ENCODE measurements around the gene LRRC28.

GRCh38 chr15:99336794-99337193 is 85.5 kb downstream of the LRRC28 start:
- TF ChIP-seq ZNF324 (tag by site-specific recombination; IDR thresholded peaks at IDR 0.05) (no peak), ZNF768 (tag by site-specific recombination; IDR thresholded peaks at IDR 0.05) (no peak), CTCF (tag by site-specific recombination; IDR thresholded peaks at IDR 0.05) (no peak), ZNF416 (tag by site-specific recombination; IDR thresholded peaks at IDR 0.05) (no peak), ZNF514 (tag by site-specific recombination; IDR thresholded peaks at IDR 0.05) (no peak), TRIM28 (IDR thresholded peaks at IDR 0.05; ENCODE audit: borderline replicate concordance, low read length) (no peak), GLI2 (tag by site-specific recombination; IDR thresholded peaks at IDR 0.05; ENCODE audit: borderline replicate concordance, low read depth) (no peak)
